ENCODE data around the gene HYAL2. TPM values are rescaled to one million over a fixed set of nuclear protein-coding genes. Genes with fewer than 3 reads are reported as not detected.

Gene HYAL2
- total and polyA plus RNA-seq, 10 of the 15 experiments (the other 5 are each of a cell fraction or from before 2014, with no cell fraction given): 0.06 to 21.8 (median 12.7) TPM

- TF ChIP-seq PBX3 (IDR thresholded peaks at IDR 0.05; ENCODE audit: insufficient replicate concordance, low read depth, low read length) (peak; percentile 47), NR2C1 (IDR thresholded peaks at IDR 0.05) (peak; percentile 94), TARDBP (IDR thresholded peaks at IDR 0.05; ENCODE audit: borderline replicate concordance) (peak; percentile 98), PAX5 (IDR thresholded peaks at IDR 0.05; ENCODE audit: borderline replicate concordance, low read depth, low read length) (no peak), CBFB (IDR thresholded peaks at IDR 0.05; ENCODE audit: low read depth) (0 out of 2 replicates have a peak, but pooled peaks have one; percentile 24), MTA2 (IDR thresholded peaks at IDR 0.05; ENCODE audit: low read depth) (peak; percentile 48; the same call in 1 of the 2 replicates), CBX5 (IDR thresholded peaks at IDR 0.05; ENCODE audit: low read depth) (no peak), TCF12 (IDR thresholded peaks at IDR 0.05; ENCODE audit: low read depth, low read length) (no peak), PKNOX1 (IDR thresholded peaks at IDR 0.05) (0 out of 2 replicates have a peak, but pooled peaks have one; percentile 57), RUNX3 (IDR thresholded peaks at IDR 0.05; ENCODE audit: low read length) (peak; percentile 65), ZNF384 (IDR thresholded peaks at IDR 0.05; ENCODE audit: borderline replicate concordance, low read depth, low read length) (0 out of 2 replicates have a peak, but pooled peaks have one; percentile 29), JUND (IDR thresholded peaks at IDR 0.05; ENCODE audit: low read depth, low read length) (no peak), GABPA (IDR thresholded peaks at IDR 0.05; ENCODE audit: low read depth) (peak; percentile 89), DPF2 (IDR thresholded peaks at IDR 0.05) (0 out of 2 replicates have a peak, but pooled peaks have one; percentile 28), JUNB (IDR thresholded peaks at IDR 0.05) (no peak), HDGF (IDR thresholded peaks at IDR 0.05) (peak; percentile 59; the same call in 1 of the 2 replicates), NFXL1 (IDR thresholded peaks at IDR 0.05; ENCODE audit: borderline replicate concordance) (no peak), RAD51 (IDR thresholded peaks at IDR 0.05) (no peak), CBX3 (IDR thresholded peaks at IDR 0.05; ENCODE audit: borderline replicate concordance, low read depth) (no peak), E2F4 (IDR thresholded peaks at IDR 0.05; ENCODE audit: low read depth, low read length) (peak; percentile 5; the same call in 1 of the 2 replicates)
- TF ChIP-seq, protein P1, sequence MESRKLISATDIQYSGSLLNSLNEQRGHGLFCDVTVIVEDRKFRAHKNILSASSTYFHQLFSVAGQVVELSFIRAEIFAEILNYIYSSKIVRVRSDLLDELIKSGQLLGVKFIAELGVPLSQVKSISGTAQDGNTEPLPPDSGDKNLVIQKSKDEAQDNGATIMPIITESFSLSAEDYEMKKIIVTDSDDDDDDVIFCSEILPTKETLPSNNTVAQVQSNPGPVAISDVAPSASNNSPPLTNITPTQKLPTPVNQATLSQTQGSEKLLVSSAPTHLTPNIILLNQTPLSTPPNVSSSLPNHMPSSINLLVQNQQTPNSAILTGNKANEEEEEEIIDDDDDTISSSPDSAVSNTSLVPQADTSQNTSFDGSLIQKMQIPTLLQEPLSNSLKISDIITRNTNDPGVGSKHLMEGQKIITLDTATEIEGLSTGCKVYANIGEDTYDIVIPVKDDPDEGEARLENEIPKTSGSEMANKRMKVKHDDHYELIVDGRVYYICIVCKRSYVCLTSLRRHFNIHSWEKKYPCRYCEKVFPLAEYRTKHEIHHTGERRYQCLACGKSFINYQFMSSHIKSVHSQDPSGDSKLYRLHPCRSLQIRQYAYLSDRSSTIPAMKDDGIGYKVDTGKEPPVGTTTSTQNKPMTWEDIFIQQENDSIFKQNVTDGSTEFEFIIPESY (IDR thresholded peaks at IDR 0.05): no peak
- TF ChIP-seq, protein P2, sequence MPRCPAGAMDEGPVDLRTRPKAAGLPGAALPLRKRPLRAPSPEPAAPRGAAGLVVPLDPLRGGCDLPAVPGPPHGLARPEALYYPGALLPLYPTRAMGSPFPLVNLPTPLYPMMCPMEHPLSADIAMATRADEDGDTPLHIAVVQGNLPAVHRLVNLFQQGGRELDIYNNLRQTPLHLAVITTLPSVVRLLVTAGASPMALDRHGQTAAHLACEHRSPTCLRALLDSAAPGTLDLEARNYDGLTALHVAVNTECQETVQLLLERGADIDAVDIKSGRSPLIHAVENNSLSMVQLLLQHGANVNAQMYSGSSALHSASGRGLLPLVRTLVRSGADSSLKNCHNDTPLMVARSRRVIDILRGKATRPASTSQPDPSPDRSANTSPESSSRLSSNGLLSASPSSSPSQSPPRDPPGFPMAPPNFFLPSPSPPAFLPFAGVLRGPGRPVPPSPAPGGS (IDR thresholded peaks at IDR 0.05; ENCODE audit: borderline replicate concordance, insufficient read depth, low read depth, low read length, poor library complexity, severe bottlenecking): no peak
- TF ChIP-seq, protein P3, sequence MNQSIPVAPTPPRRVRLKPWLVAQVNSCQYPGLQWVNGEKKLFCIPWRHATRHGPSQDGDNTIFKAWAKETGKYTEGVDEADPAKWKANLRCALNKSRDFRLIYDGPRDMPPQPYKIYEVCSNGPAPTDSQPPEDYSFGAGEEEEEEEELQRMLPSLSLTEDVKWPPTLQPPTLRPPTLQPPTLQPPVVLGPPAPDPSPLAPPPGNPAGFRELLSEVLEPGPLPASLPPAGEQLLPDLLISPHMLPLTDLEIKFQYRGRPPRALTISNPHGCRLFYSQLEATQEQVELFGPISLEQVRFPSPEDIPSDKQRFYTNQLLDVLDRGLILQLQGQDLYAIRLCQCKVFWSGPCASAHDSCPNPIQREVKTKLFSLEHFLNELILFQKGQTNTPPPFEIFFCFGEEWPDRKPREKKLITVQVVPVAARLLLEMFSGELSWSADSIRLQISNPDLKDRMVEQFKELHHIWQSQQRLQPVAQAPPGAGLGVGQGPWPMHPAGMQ (IDR thresholded peaks at IDR 0.05; ENCODE audit: borderline replicate concordance): no peak
These were observed 28.2 kb upstream of the HYAL2 start, which contains the start of the genes CYB561D2 and NPRL2 (continued) for GRCh38 chr3:50350527-50351322.
